CD4-positive, CD25-positive, alpha-beta regulatory T cell (primary cell): ENCODE results near the gene TBC1D7. TPM values are rescaled to one million over a fixed set of nuclear protein-coding genes. Genes with fewer than 3 reads are reported as not detected.

Experiments used
- ATAC-seq, 2 donors: fragments of 150-1000 bp; cut with Tn5 transposase; one replicate each; pipeline ENCODE4 v1.10.0; 2021; ENCODE audit warnings: low read depth in 2 of 2, moderate number of reproducible peaks in 2 of 2, moderate library complexity in 1 of 2
- DNase-seq, 3 donors: peaks; one replicate each; pipeline versions ENCODE4 v3.0.0 to v3.0.0-alpha.2; 2012 to 2022; ENCODE audit warnings: mixed read lengths in 1 of 3
- H3K27ac ChIP-seq: one replicate; pipeline ENCODE4 v1.7.0; 2013; ENCODE audit warnings: mild to moderate bottlenecking, low read length; ENCODE audit not compliant: insufficient read depth, poor library complexity, severe bottlenecking
- H3K27me3 ChIP-seq: one replicate; pipeline ENCODE4 v1.7.0; 2013; ENCODE audit warnings: low read length; ENCODE audit not compliant: control insufficient read depth, insufficient read depth
- H3K36me3 ChIP-seq: one replicate; pipeline ENCODE4 v1.7.0; 2013; ENCODE audit warnings: mild to moderate bottlenecking, low read length, moderate library complexity; ENCODE audit not compliant: control insufficient read depth, insufficient read depth
- H3K4me1 ChIP-seq: 2 replicates; pipeline ENCODE4 v1.7.0; 2013; ENCODE audit warnings: mild to moderate bottlenecking, low read length; ENCODE audit not compliant: insufficient read depth, control insufficient read depth, poor library complexity, severe bottlenecking
- H3K4me3 ChIP-seq: one replicate; pipeline ENCODE4 v1.7.0; 2013; ENCODE audit warnings: low read depth, mild to moderate bottlenecking, low read length, moderate library complexity
- H3K9me3 ChIP-seq, 2 experiments: 1 replicate in 1 of 2; 2 replicates in 1 of 2; pipeline ENCODE4 v1.7.0; 2013; ENCODE audit warnings: low read length in 2 of 2, mild to moderate bottlenecking in 1 of 2, moderate library complexity in 1 of 2; ENCODE audit not compliant: control insufficient read depth in 2 of 2
- H3K27ac Mint-ChIP-seq, 3 donors: one replicate each; pipeline ENCODE4 v1.8.0; 2020 to 2022; ENCODE audit warnings: mild to moderate bottlenecking in 3 of 3, mixed read lengths in 3 of 3, moderate library complexity in 2 of 3
- H3K27me3 Mint-ChIP-seq: one replicate; pipeline ENCODE4 v1.8.0; 2022; ENCODE audit warnings: mild to moderate bottlenecking, mixed read lengths
- H3K36me3 Mint-ChIP-seq: one replicate; pipeline ENCODE4 v1.8.0; 2020; ENCODE audit warnings: mixed read lengths
- H3K4me1 Mint-ChIP-seq, 4 donors: one replicate each; pipeline ENCODE4 v1.8.0; 2020 to 2022; ENCODE audit warnings: mixed read lengths in 4 of 4, mild to moderate bottlenecking in 1 of 4
- H3K4me3 Mint-ChIP-seq, 4 donors: one replicate each; pipeline ENCODE4 v1.8.0; 2020 to 2022; ENCODE audit warnings: mild to moderate bottlenecking in 4 of 4, mixed read lengths in 4 of 4, moderate library complexity in 3 of 4
- H3K9me3 Mint-ChIP-seq, 7 donors: one replicate each; pipeline ENCODE4 v1.8.0; 2020 to 2022; ENCODE audit warnings: mixed read lengths in 7 of 7, mild to moderate bottlenecking in 3 of 7, moderate library complexity in 2 of 7
- polyA plus RNA-seq, 4 donors: library from polyadenylated mRNA; unstranded; fragments of 300-500 nt; fragmentation: Illumina TruSeq; gene quantifications; one replicate each; pipeline ENCODE4 v1.2.3, GENCODE V29; 2021
- total RNA-seq: library from RNA; stranded (reverse); gene quantifications from one replicate; pipeline ENCODE4 v1.2.3, GENCODE V29; 2022

Gene TBC1D7
- total and polyA plus RNA-seq, 5 donors from 2014 or later: 16.2 to 31.3 (median 20.7) TPM

DNA sequence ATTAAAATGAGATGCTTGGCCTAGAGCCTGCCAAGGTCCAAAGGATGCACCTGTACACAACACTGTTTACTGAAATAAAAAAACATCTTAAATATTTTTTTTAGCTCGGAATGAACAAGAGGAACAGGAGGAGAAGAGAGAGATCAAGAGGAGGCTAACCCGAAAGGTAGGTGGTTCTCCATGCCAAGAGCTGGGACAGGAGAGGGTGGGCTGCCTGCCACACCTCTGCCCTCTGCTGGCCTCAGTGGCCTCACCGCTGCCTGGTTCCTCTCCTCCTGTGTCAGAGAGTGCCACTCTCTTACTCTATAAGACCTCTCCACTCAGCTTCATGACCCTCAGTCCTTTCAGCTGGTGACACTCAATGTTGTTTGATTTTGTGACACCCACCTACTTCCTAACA is 50.2 kb downstream of the TBC1D7 start:
- ATAC-seq (no peak), DNase-seq (no peak)
- Mint-ChIP-seq H3K36me3 (peaks cover 3% of the 10 kb centered on the region), H3K9me3 (no peaks in the 10 kb centered on the region), H3K4me1 (peaks cover 0 to 21% (median 14%) of the 10 kb centered on the region in 4 donors), H3K27me3 (no peaks in the 10 kb centered on the region), H3K4me3 (no peak overlapping the region), H3K27ac (no peak overlapping the region)
- Histone ChIP-seq H3K9me3 (no peaks in the 10 kb centered on the region), H3K27me3 (no peaks in the 10 kb centered on the region), H3K27ac (no peak overlapping the region), H3K4me1 (peaks cover 13% of the 10 kb centered on the region), H3K4me3 (no peak overlapping the region), H3K36me3 (no peaks in the 10 kb centered on the region)

DNA sequence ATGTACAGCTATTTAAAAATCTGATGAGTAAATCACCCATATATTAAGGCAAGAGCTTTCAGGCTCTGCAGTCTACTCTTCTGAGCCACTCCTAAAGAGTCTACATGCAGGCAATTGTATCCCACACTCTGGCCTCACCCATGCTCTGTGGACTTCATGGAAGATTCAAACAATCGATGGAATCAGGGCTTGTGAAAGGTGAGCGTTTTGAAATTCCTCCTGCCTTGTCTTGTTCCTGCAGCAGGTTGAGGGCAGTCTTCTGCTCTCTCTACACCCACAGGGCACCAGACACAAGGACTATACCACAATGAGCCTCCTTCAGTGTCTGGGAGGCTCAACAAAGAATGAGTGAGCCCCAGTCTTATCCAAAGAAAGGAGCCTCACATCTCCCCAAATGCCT is 51.1 kb downstream of the TBC1D7 start:
- H3K4me3 ChIP-seq: no peak overlapping the region
- Mint-ChIP-seq H3K27me3 (no peaks in the 10 kb centered on the region), H3K4me1 (peaks cover 0 to 24% (median 17%) of the 10 kb centered on the region in 4 donors), H3K36me3 (peaks cover 4% of the 10 kb centered on the region), H3K27ac (peak overlapping the region in 1 of 3 donors; percentile 9), H3K4me3 (no peak overlapping the region), H3K9me3 (no peaks in the 10 kb centered on the region)
- no peak for ATAC-seq
- no peak overlapping the region for H3K27ac ChIP-seq
- no peak for DNase-seq
- no peaks in the 10 kb centered on the region for H3K9me3 ChIP-seq
- H3K36me3 ChIP-seq: no peaks in the 10 kb centered on the region
- peaks cover 15% of the 10 kb centered on the region for H3K4me1 ChIP-seq
- H3K27me3 ChIP-seq: no peaks in the 10 kb centered on the region

DNA sequence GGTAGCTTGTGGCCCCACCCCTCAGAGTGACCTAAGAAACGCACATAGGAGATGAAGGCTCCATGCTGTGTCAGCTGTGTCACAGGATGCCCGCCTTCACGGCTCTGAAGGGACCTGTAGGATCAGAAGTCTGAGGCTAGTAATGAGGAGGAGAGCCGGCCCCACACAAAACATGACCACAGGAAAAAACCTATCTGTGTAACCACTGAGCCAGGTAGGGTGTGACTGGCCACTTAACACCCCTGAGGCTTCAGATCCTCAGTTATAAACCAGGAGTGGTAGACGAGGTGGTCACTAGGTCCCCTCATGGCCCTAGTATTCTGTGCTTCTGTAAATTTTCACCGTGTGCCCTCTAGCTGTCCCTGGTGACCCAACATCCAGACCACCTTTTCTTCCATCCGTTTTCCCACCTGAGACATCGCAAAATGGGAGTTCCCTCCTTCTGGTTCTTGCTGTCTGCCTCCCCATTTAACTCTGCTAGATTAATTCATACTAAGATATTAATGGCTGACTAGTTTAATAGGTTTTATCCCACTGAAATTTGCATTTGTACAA is 52.8 kb downstream of the TBC1D7 start:
- Histone ChIP-seq H3K36me3 (no peaks in the 10 kb centered on the region), H3K4me1 (peaks cover 15% of the 10 kb centered on the region), H3K4me3 (no peak overlapping the region), H3K27ac (no peak overlapping the region), H3K27me3 (no peaks in the 10 kb centered on the region), H3K9me3 (no peaks in the 10 kb centered on the region)
- Mint-ChIP-seq H3K9me3 (no peaks in the 10 kb centered on the region), H3K4me1 (peaks cover 0 to 27% (median 17%) of the 10 kb centered on the region in 4 donors), H3K27me3 (no peaks in the 10 kb centered on the region), H3K27ac (peak overlapping the region; percentile 46 to 69 (median 67)), H3K36me3 (peaks cover 7% of the 10 kb centered on the region), H3K4me3 (no peak overlapping the region)
- DNase-seq (no peak), ATAC-seq (no peak)

DNA sequence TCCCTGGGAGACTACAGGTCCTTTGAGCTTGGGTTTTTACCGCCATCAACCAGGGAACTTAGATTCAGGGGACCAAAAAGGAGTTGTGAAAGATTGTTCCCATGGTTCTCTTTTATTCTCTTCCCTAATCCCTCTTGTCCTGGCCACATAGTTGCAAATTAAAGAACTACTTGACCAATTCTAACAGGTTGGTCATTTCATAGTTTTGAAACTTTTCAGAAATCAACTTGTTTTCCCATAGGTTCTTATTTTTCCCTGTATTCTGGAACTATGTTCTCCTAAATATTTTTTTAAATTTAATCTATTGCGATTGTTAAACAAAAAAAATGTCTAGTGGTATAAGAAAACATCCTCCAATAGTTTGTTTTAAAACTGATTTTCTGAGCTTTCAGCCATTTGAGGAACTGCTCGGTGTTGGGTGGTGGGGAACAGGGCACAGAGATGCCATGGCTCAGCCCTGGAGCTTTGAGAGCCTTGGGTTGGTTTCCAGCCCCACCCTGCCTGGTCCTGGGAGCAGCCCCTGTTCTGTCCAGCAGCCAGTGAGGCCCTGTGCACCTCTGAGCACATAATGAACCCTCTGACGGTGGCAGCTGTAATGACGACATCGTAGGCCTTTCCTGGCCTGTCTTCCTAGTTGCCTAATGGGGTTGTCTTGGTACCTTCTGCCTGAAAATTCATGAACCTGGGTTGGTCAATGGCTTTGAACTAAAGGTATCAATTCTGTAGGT is 53.5 kb downstream of the TBC1D7 start:
- DNase-seq: no peak
- H3K27me3 ChIP-seq: no peaks in the 10 kb centered on the region
- Mint-ChIP-seq H3K27me3 (no peaks in the 10 kb centered on the region), H3K9me3 (no peaks in the 10 kb centered on the region), H3K27ac (peak overlapping the region; percentile 46 to 69 (median 67)), H3K4me3 (peak overlapping the region in 1 of 4 donors; percentile 44), H3K36me3 (peaks cover 7% of the 10 kb centered on the region), H3K4me1 (peaks cover 0 to 23% (median 17%) of the 10 kb centered on the region in 4 donors)
- H3K4me3 ChIP-seq: no peak overlapping the region
- H3K9me3 ChIP-seq: no peaks in the 10 kb centered on the region
- H3K36me3 ChIP-seq: no peaks in the 10 kb centered on the region
- no peak for ATAC-seq
- H3K4me1 ChIP-seq: peaks cover 15% of the 10 kb centered on the region
- no peak overlapping the region for H3K27ac ChIP-seq

DNA sequence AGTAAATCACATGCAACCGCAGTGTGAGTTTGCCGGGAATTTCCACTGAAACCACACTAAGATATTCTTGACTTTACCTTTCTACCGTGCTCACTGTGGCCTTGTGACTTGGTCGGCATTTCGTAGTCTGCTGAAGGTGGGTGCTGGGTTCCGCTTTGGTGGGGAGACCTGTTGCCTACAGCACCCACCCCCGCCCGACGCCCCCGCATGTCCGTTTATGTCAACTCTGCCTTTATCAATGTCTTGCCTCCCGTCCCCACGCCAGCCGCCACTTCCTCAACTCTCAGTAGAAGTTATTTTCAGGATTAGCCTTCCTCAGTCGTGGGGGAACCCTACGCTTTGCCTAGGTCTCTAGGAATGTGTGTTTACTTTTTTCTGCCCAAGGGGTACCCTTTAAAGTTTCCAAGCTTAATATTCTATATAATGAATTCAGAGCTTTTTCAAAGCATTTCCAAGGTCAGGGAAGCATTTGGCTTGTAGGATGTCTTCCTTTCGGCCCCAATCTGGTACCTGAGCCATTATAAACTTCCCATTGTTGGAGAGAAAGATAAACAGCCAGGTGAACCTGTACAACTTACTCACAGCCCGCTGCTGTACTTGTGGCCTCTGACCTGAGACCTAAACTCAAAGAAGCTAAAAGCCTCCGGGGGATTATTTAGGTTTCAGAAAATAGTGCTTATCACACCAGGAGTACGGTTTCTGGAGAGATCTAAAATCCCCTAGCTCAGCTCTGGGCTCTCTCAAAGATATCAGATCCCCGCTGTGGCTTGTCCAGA is 54.2 kb downstream of the TBC1D7 start:
- ATAC-seq: peak; percentile 69 to 71
- no peaks in the 10 kb centered on the region for H3K9me3 ChIP-seq
- H3K27me3 ChIP-seq: no peaks in the 10 kb centered on the region
- no peaks in the 10 kb centered on the region for H3K36me3 ChIP-seq
- no peaks in the 10 kb centered on the region for H3K27me3 Mint-ChIP-seq
- DNase-seq: peak; percentile 18 to 41 (median 24)
- H3K27ac Mint-ChIP-seq: peak overlapping the region; percentile 5 to 61 (median 31)
- peaks cover 0 to 23% (median 17%) of the 10 kb centered on the region in 4 donors for H3K4me1 Mint-ChIP-seq
- H3K9me3 Mint-ChIP-seq: peaks cover 0 to 2% (median 0%) of the 10 kb centered on the region in 7 donors
- H3K4me3 Mint-ChIP-seq: peak overlapping the region; percentile 11 to 77 (median 50)
- no peak overlapping the region for H3K27ac ChIP-seq
- peak overlapping the region; percentile 24 for H3K4me3 ChIP-seq
- H3K4me1 ChIP-seq: peaks cover 15% of the 10 kb centered on the region
- peaks cover 10% of the 10 kb centered on the region for H3K36me3 Mint-ChIP-seq

DNA sequence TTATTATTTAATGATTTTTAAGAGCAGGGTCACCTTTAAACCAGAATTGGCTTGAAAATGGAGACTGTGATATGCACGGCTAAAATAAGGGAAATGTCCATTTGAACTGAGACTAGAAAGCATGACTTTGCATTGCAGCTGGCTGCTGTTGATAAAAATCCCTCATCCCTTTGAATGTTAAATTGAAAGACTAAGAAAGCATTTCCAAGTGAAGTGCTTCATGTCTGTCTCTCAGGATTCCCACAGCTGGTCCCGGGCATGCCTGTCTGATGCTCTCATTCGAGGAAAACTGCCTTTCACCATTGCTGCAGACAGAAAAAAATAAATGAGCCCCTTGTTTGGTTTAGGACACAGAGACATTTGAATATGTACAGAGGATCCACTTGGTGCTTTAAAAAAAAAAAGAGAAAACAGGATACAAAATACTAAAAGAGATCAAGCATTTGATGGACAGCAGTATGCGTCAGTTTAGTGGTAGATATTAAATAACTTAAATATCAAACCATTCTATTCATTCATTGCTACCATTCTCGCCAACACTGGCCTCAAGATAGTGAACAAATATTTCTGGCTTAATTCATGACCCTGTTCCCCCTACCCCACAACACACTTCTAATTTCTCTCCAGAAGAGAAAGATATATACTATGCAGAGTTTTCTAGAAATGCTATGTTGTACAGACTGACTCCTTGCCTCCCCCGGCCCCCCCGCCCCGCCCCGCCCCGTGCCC is 55.0 kb downstream of the TBC1D7 start:
- peaks cover 0 to 23% (median 17%) of the 10 kb centered on the region in 4 donors for H3K4me1 Mint-ChIP-seq
- peaks cover 7% of the 10 kb centered on the region for H3K36me3 Mint-ChIP-seq
- H3K27me3 Mint-ChIP-seq: no peaks in the 10 kb centered on the region
- no peaks in the 10 kb centered on the region for H3K27me3 ChIP-seq
- H3K27ac Mint-ChIP-seq: peak overlapping the region in 2 of 3 donors; percentile 27 to 31
- peaks cover 0 to 2% (median 0%) of the 10 kb centered on the region in 7 donors for H3K9me3 Mint-ChIP-seq
- no peaks in the 10 kb centered on the region for H3K9me3 ChIP-seq
- H3K36me3 ChIP-seq: no peaks in the 10 kb centered on the region
- no peak for ATAC-seq
- no peak overlapping the region for H3K4me3 ChIP-seq
- H3K4me3 Mint-ChIP-seq: peak overlapping the region in 3 of 4 donors; percentile 11 to 84 (median 73)
- H3K27ac ChIP-seq: no peak overlapping the region
- H3K4me1 ChIP-seq: peaks cover 15% of the 10 kb centered on the region
- DNase-seq: no peak
